ENCODE data around the gene FSTL3.
"Not testable (repeated sequence)": the region's sequence is repeated elsewhere in the genome, so short reads cannot be mapped to it uniquely, and the experiment has no call there.

FSTL3 gene

GRCh38 chr19:715347-715746 is 39.2 kb downstream of the FSTL3 start:
- DNase-seq, result no peak

GRCh38 chr19:718251-718951 is 42.2 kb downstream of the FSTL3 start:
- no peak for DNase-seq

GRCh38 chr19:718991-719512 is 42.9 kb downstream of the FSTL3 start:
- no peak for DNase-seq

GRCh38 chr19:719636-720344 is 43.6 kb downstream of the FSTL3 start:
- no peak for DNase-seq

- DNase-seq, result no peak
These were observed 44.4 kb downstream of the FSTL3 start for GRCh38 chr19:720345-721160.

- no peak for DNase-seq
These were observed 46.4 kb downstream of the FSTL3 start for GRCh38 chr19:722553-723101.

- no peak for DNase-seq
These were observed 47.1 kb downstream of the FSTL3 start for GRCh38 chr19:723247-723646.

- no peak for DNase-seq
These were observed 47.5 kb downstream of the FSTL3 start for GRCh38 chr19:723714-724113.

- no peak for DNase-seq
These were observed 49.4 kb downstream of the FSTL3 start for GRCh38 chr19:725461-726089.

GRCh38 chr19:726993-727956 is 51.1 kb downstream of the FSTL3 start:
- DNase-seq, result no peak

GRCh38 chr19:728011-728410 is 51.8 kb downstream of the FSTL3 start:
- no peak for DNase-seq

- DNase-seq, result not testable (repeated sequence)
These were observed 53.4 kb downstream of the FSTL3 start for GRCh38 chr19:729564-729963.

- DNase-seq, result no peak
These were observed 53.9 kb downstream of the FSTL3 start for GRCh38 chr19:729965-730668.

- no peak for DNase-seq
These were observed 54.8 kb downstream of the FSTL3 start for GRCh38 chr19:731000-731399.

- DNase-seq, result no peak
These were observed 56.2 kb downstream of the FSTL3 start for GRCh38 chr19:732148-733069.

Data from NCI-H187 treated with DMSO at 0.1 percent for 48 hours (cell line).